ENCODE results near the gene SHMT2. TPM values are rescaled to one million over a fixed set of nuclear protein-coding genes. Genes with fewer than 3 reads are reported as not detected.
A peak's percentile ranks its signal among the peaks of the same experiment; 100 is the strongest.

Gene SHMT2
- total RNA-seq, 2 experiments from 2014 or later: 142 to 159 TPM

DNA sequence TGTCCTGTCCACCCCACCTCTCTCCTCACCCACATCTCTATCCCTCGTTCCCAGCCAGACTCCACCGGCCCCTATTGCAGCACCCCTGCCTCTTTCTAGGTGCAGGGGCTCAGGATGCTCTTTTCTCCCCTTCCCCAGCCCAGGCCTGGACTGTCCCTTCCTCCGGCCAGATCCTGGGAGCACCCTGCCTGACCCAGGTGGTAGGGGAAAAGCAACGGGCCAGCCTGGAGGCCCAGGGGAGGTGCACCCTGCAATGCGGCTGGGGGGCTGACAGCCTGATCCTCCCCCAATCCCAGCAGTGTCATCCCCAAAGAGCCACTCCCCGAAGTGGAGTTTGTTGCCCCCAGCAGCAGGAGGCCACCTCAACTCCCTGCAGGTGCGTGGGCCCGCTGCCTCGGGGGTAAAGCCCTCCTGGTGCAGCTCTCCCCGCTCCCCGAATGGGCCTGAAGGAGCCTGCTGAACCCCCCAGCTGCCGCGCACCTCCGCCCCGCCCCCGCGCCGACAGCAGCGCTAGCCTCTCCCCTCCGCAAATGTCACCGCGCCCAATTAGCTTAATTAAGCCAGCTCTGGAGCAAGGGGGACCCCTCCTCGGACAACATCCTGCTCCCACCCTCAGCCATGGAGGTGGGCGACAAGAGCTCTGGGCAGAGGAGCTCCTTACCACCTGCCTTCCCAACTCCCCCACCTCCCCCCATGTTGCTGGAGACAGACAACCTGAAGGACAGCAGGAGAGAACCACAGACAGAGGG lies 8.2 kb upstream of the SHMT2 start:
- Mint-ChIP-seq H3K4me1 (peaks cover 44% of the 10 kb centered on the region), H3K27me3 (peaks cover 81% of the 10 kb centered on the region), H3K27ac (no peak overlapping the region), H3K36me3 (peaks cover 2% of the 10 kb centered on the region), H3K4me3 (no peak overlapping the region), H3K9me3 (no peaks in the 10 kb centered on the region)
- POLR2A ChIA-PET: interaction anchor here (1.1 kb wide), 1 partner anchor 8 kb away, joined by 3 read pairs; the partner anchor contains the start of gene SHMT2
- ATAC-seq (ENCODE audit: low read depth) (no peak), DNase-seq (peak; percentile 48)

- Mint-ChIP-seq H3K27ac (no peak overlapping the region), H3K27me3 (peaks cover 82% of the 10 kb centered on the region), H3K4me3 (no peak overlapping the region), H3K4me1 (peaks cover 47% of the 10 kb centered on the region), H3K9me3 (no peaks in the 10 kb centered on the region), H3K36me3 (no peaks in the 10 kb centered on the region)
- POLR2A ChIA-PET: interaction anchor here (0.6 to 2.9 kb wide), 3 partner anchors 9 to 20 kb away, joined by 3 to 22 read pairs (median 5); a partner anchor contains a TSS
- peak; percentile 5 for ATAC-seq (ENCODE audit: low read depth)
- DNase-seq: peak; percentile 49
Observed at GRCh38 chr12:57222286-57223190, 7.0 kb upstream of the SHMT2 start.

DNA sequence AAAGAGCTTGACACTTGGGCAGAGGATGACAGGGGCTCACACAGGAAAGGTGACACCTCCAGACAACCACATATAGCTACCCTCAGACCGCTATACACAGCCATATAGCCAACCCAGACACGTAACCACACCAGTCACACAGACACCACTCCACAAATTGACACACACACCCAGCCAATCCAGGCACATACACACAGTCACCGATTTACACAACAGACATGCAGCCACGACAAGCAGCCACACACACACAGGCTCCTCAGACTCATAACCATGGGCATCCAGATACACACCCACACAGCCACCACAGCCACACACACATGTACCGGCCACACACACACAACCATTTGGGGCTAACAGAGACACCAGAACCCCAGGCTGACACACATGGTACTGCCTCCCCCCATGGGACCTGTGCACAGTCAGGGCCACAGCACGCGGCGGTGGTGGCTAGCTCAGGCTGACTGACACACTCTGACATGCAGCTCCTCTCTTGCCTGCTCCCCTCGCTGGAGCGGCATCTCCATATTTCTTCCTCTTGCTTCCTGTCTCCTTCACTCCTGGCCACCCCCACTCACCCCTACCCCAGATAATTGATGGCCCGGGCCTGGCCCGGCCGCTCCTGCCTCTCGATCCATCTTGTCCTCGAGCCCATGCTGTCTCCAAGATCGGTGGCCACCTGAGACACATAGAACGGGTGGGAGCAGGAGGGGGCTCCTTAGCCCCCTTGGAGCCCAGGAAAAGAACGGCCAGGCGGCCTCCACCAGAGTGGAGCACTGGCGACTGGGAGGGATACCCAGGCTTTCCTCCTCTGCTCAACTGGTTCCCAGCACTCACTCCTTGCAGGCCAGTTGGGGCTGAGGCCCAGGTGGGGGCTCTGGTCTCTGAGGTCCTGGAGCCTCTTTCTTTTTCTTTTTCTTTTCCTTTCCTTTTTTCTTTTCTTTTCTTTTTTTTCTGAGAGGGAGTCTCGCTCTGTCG lies 6.0 kb upstream of the SHMT2 start:
- H3K4me3 Mint-ChIP-seq: peak overlapping the region; percentile 4
- H3K9me3 Mint-ChIP-seq: no peaks in the 10 kb centered on the region
- no peaks in the 10 kb centered on the region for H3K36me3 Mint-ChIP-seq
- H3K27ac Mint-ChIP-seq: peak overlapping the region; percentile 0
- ATAC-seq (ENCODE audit: low read depth) (peak; percentile 55), DNase-seq (peak; percentile 54)
- POLR2A ChIA-PET: interaction anchor here (0.9 to 2.9 kb wide), 3 partner anchors 15 to 19 kb away, joined by 3 to 22 read pairs (median 5); a partner anchor contains a TSS
- peaks cover 78% of the 10 kb centered on the region for H3K27me3 Mint-ChIP-seq
- peaks cover 50% of the 10 kb centered on the region for H3K4me1 Mint-ChIP-seq

- Mint-ChIP-seq H3K36me3 (no peaks in the 10 kb centered on the region), H3K27me3 (peaks cover 69% of the 10 kb centered on the region), H3K27ac (no peak overlapping the region), H3K4me3 (no peak overlapping the region), H3K9me3 (no peaks in the 10 kb centered on the region), H3K4me1 (peaks cover 58% of the 10 kb centered on the region)
- DNase-seq (no peak), ATAC-seq (ENCODE audit: low read depth) (no peak)
- POLR2A ChIA-PET: interaction anchor here (0.7 to 2.9 kb wide), 3 partner anchors 14 to 114 kb away, joined by 3 to 22 read pairs (median 3); a partner anchor contains a TSS
Observed at GRCh38 chr12:57224278-57224972, 5.1 kb upstream of the SHMT2 start.

DNA sequence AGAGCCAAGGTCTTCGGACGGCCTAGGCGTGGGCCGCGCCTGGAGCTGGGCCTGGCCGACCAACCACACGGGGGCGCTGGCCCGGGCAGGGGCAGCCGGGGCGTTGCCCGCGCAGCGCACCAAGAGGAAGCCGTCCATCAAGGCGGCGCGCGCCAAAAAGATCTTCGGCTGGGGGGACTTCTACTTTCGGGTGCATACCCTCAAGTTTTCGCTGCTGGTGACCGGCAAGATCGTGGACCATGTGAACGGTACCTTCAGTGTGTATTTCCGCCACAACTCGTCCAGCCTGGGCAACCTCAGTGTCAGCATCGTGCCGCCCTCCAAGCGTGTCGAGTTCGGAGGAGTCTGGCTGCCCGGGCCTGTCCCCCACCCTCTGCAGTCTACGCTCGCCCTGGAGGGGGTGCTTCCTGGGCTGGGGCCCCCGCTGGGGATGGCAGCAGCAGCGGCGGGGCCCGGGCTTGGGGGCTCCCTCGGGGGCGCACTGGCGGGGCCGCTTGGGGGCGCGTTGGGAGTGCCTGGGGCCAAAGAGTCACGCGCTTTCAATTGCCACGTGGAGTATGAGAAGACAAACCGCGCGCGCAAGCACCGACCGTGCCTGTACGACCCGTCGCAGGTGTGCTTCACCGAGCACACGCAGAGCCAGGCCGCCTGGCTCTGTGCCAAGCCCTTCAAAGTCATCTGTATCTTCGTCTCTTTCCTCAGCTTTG lies 4.4 kb upstream of the SHMT2 start:
- ATAC-seq (ENCODE audit: low read depth): peak; percentile 53
- H3K27ac Mint-ChIP-seq: peak overlapping the region; percentile 60
- peaks cover 4% of the 10 kb centered on the region for H3K36me3 Mint-ChIP-seq
- DNase-seq: peak; percentile 85
- H3K4me1 Mint-ChIP-seq: peaks cover 56% of the 10 kb centered on the region
- H3K9me3 Mint-ChIP-seq: no peaks in the 10 kb centered on the region
- H3K4me3 Mint-ChIP-seq: peak overlapping the region; percentile 60
- POLR2A ChIA-PET: interaction anchor here (0.9 to 6.1 kb wide), 4 partner anchors 13 to 114 kb away, joined by 3 to 71 read pairs (median 12); partner anchors contain the start of gene STAT6
- H3K27me3 Mint-ChIP-seq: peaks cover 64% of the 10 kb centered on the region

DNA sequence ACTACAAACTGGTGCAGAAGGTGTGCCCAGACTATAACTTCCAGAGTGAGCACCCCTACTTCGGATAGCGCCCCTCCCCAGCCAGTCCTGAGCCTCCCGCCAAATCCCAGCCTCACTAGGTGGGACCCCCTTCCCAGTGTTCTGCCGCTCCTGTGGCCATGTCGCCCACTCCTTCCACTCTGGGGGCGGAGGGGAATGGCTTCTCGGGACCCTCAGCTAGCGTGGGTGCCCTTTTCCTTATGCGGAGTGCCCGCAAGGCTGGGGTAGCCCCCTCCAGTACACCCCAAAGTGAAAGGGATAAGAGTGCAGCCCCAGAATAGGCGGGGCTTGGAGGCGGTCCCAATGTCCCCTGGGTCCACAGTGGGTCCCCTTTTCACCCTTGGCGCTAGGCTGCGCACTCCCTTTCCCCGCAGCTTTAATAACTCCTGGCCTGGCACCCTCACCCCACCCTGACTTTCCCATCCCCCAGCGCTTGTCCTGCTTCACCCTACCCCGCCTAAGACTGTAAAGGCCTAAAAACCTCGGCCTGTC lies 3.8 kb upstream of the SHMT2 start:
- ATAC-seq (ENCODE audit: low read depth): no peak
- POLR2A ChIA-PET: interaction anchor here (1.1 to 6.1 kb wide), 2 partner anchors 14 to 114 kb away, joined by 3 to 71 read pairs; partner anchors contain the start of gene STAT6
- no peaks in the 10 kb centered on the region for H3K9me3 Mint-ChIP-seq
- H3K27me3 Mint-ChIP-seq: peaks cover 60% of the 10 kb centered on the region
- no peak for DNase-seq
- H3K4me3 Mint-ChIP-seq: peak overlapping the region; percentile 60
- H3K27ac Mint-ChIP-seq: peak overlapping the region; percentile 56
- H3K4me1 Mint-ChIP-seq: peaks cover 59% of the 10 kb centered on the region
- peaks cover 10% of the 10 kb centered on the region for H3K36me3 Mint-ChIP-seq

GRCh38 chr12:57226588-57227314 lies 2.8 kb upstream of the SHMT2 start:
- H3K36me3 Mint-ChIP-seq: peaks cover 11% of the 10 kb centered on the region
- H3K4me1 Mint-ChIP-seq: peaks cover 58% of the 10 kb centered on the region
- peak overlapping the region; percentile 37 for H3K27ac Mint-ChIP-seq
- DNase-seq (peak; percentile 46), ATAC-seq (ENCODE audit: low read depth) (no peak)
- H3K4me3 Mint-ChIP-seq: peak overlapping the region; percentile 71
- peaks cover 50% of the 10 kb centered on the region for H3K27me3 Mint-ChIP-seq
- H3K9me3 Mint-ChIP-seq: no peaks in the 10 kb centered on the region
- POLR2A ChIA-PET: interaction anchor here (0.8 to 6.1 kb wide), 4 partner anchors 10 to 232 kb away, joined by 3 to 71 read pairs (median 5); partner anchors contain the start of genes NXPH4 and STAT6

DNA sequence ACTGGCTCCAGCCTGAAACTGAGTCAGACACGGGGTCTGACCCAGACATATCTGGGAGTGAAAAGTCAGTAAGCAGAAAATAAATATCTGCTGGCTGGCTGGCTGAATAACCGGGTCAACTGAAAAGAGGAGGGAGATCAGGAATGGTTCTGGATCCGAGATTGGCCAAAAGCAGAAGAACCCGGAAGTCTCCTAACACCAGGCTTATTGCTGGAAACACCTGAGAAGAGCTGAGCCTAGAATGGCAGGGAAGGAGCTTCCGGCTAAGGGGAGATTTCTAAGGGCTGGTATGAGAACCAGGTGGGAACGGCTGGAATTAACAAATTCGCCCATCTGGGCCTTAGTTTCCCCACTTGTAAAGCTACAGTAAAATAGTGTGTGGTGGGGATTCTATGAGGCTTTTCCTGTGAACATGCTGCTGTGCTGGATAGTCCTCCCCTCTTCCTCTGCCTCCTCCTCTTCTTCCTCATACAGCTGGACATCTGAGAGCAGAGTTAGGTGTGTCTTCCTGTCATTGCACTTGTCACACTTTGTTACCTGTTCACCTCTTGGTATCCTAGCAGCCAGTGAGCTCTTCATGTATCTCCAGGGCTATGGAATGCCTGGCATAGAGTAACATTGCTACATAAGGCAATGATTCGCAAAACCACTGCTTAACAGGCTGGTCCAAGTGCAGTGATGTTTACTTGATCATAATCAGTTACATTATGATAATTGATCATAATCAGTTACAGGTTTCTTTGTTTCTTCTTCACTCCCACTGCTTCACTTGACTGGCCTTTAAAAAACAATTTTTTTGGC lies 2.0 kb upstream of the SHMT2 start:
- Mint-ChIP-seq H3K9me3 (no peaks in the 10 kb centered on the region), H3K4me1 (peaks cover 54% of the 10 kb centered on the region), H3K4me3 (peak overlapping the region; percentile 22), H3K27me3 (peaks cover 42% of the 10 kb centered on the region), H3K36me3 (peaks cover 15% of the 10 kb centered on the region), H3K27ac (peak overlapping the region; percentile 4)
- ATAC-seq (ENCODE audit: low read depth) (no peak), DNase-seq (no peak)
- POLR2A ChIA-PET: interaction anchor here (0.6 to 6.1 kb wide), 3 partner anchors 10 to 465 kb away, joined by 3 to 71 read pairs (median 4); partner anchors contain the start of genes HSD17B6 and NXPH4

- peaks cover 26% of the 10 kb centered on the region for H3K27me3 Mint-ChIP-seq
- POLR2A ChIA-PET: interaction anchor here (0.9 to 6.1 kb wide), 10 partner anchors 8 to 251 kb away, joined by 3 to 71 read pairs (median 3); partner anchors contain the start of genes NEMP1, NXPH4 and STAT6
- H3K4me1 Mint-ChIP-seq: peaks cover 47% of the 10 kb centered on the region
- peak; percentile 23 for ATAC-seq (ENCODE audit: low read depth)
- H3K4me3 Mint-ChIP-seq: peak overlapping the region; percentile 95
- DNase-seq: no peak
- H3K36me3 Mint-ChIP-seq: peaks cover 28% of the 10 kb centered on the region
- H3K27ac Mint-ChIP-seq: peak overlapping the region; percentile 91
- no peaks in the 10 kb centered on the region for H3K9me3 Mint-ChIP-seq
Observed at GRCh38 chr12:57229046-57229633, 371 bp upstream of the SHMT2 start.
